ENCODE data around the gene F7.

DNA sequence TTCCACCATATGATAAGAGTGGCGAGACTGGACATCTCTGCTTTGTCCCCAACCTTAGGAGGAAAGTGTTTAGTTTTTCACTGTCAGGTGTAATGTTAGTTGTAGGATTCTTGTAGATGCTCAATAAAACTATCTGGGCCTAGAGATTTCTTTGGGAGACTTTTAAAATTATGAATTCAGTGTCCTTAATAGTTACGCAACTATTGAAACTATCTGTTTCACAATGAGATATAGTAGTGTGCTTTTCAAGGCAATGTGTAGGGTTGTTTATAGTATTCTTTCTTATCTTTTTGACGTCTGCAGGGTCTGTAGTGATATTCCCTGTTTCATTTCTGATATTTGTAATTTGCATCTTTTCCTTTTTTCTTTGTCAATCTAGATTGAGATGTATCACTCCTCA is 33.2 kb upstream of the F7 start:
- TF ChIP-seq, protein P1, sequence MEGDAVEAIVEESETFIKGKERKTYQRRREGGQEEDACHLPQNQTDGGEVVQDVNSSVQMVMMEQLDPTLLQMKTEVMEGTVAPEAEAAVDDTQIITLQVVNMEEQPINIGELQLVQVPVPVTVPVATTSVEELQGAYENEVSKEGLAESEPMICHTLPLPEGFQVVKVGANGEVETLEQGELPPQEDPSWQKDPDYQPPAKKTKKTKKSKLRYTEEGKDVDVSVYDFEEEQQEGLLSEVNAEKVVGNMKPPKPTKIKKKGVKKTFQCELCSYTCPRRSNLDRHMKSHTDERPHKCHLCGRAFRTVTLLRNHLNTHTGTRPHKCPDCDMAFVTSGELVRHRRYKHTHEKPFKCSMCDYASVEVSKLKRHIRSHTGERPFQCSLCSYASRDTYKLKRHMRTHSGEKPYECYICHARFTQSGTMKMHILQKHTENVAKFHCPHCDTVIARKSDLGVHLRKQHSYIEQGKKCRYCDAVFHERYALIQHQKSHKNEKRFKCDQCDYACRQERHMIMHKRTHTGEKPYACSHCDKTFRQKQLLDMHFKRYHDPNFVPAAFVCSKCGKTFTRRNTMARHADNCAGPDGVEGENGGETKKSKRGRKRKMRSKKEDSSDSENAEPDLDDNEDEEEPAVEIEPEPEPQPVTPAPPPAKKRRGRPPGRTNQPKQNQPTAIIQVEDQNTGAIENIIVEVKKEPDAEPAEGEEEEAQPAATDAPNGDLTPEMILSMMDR (IDR thresholded peaks at IDR 0.05), result no peak
- no peak for TF ChIP-seq ZFX (IDR thresholded peaks at IDR 0.05; ENCODE audit: borderline replicate concordance)

Data from 22Rv1 (cell line).